ENCODE measurements around the gene HSPB8. TPM values are rescaled to one million over a fixed set of nuclear protein-coding genes. Genes with fewer than 3 reads are reported as not detected.

The HSPB8 gene
- 9.2 TPM for total RNA-seq

GRCh38 chr12:119178544-119179334 lies at the start of gene HSPB8:
HSPB8 (plus strand) TSS chr12:119178931; CDS start chr12:119179313, 382 bp downstream.

Other genes starting within 250 kb of the HSPB8 start
- 11.5 TPM for gene SRRM4, start 197.4 kb upstream of the HSPB8 start, total RNA-seq
- 1.4 TPM for gene CCDC60, start 155.8 kb downstream of the HSPB8 start, total RNA-seq